Measurements from ENCODE around the gene DSCAM. TPM values are rescaled to one million over a fixed set of nuclear protein-coding genes. Genes with fewer than 3 reads are reported as not detected.
"Not testable (repeated sequence)": the region's sequence is repeated elsewhere in the genome, so short reads cannot be mapped to it uniquely, and the experiment has no call there.

The DSCAM gene
- total and polyA plus RNA-seq, 2 donors (not counting 1 experiment from before 2014, with no cell fraction given): not detected

DNA sequence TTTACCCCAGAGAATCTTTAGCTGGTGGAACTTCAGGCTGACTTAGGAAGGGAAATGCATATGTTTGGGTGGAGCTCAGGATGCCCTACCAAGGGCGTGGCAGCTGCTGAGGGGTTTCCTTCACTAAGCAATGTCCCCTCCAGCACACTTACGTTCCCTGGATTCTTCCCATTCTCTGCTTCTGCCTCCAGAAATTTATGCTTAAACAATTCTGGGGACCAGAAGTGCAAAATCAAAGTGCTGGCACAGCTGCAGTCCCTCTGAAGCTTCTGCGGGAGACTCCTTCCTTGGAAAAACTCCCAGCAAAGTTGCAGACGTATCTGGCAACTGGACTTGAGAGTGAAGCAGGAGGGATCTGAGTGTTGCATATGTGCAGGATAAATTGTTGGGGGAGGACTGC lies 576.9 kb downstream of the DSCAM start:
- Mint-ChIP-seq H3K9me3 (ENCODE audit: insufficient read depth) (no peaks in the 10 kb centered on the region), H3K4me3 (no peak overlapping the region), H3K27ac (no peak overlapping the region), H3K27me3 (no peaks in the 10 kb centered on the region), H3K4me1 (no peaks in the 10 kb centered on the region)
- TF ChIP-seq EZH2 (IDR thresholded peaks at IDR 0.05; ENCODE audit: borderline replicate concordance, insufficient read depth, low read depth, low read length, poor library complexity, severe bottlenecking) (no peak), CTCF (IDR thresholded peaks at IDR 0.05) (no peak)
- DNase-seq (no peak), ATAC-seq (ENCODE audit: low read depth) (no peak)
- no peaks in the 10 kb centered on the region for H3K4me1 ChIP-seq (ENCODE audit: control insufficient read depth in 2 of 2, insufficient read depth in 2 of 2, low read length in 2 of 2)
- ChIA-PET POLR2A (no interaction called here), CTCF (no interaction called here)
- no peak overlapping the region for H3K4me2 ChIP-seq (replicated peaks; ENCODE audit: low read depth, low read length, poor library complexity, severe bottlenecking)
- H3K79me2 ChIP-seq (ENCODE audit: control insufficient read depth, insufficient read depth, low read length): no peaks in the 10 kb centered on the region
- no peak overlapping the region for H3K4me3 ChIP-seq (ENCODE audit: control extremely low read depth in 1 of 5, extremely low read depth in 1 of 5, insufficient read depth in 1 of 5, low read depth in 2 of 5, low read length in 4 of 5)
- H3K36me3 ChIP-seq (replicated peaks in 1 of 2; ENCODE audit: control extremely low read depth in 1 of 2, control insufficient read depth in 1 of 2, extremely low read depth in 1 of 2, insufficient read depth in 2 of 2, low read length in 1 of 2): no peaks in the 10 kb centered on the region
- intact Hi-C loops (cut with micrococcal nuclease): no loop called here
- H3K9me3 ChIP-seq (ENCODE audit: control extremely low read depth in 1 of 3, control insufficient read depth in 2 of 3, insufficient read depth in 1 of 3, low read length in 2 of 3): peaks cover 0 to 2% (median 0%) of the 10 kb centered on the region in 3 donors
- H3K27me3 ChIP-seq (replicated peaks in 1 of 4; ENCODE audit: control extremely low read depth in 1 of 4, control insufficient read depth in 3 of 4, insufficient read depth in 4 of 4, low read length in 3 of 4): no peaks in the 10 kb centered on the region
- no peak overlapping the region for H3K27ac ChIP-seq (ENCODE audit: low read length in 2 of 2)
- H3K9ac ChIP-seq (ENCODE audit: low read length): no peak overlapping the region
- no peaks in the 10 kb centered on the region for H4K20me1 ChIP-seq (ENCODE audit: control insufficient read depth, insufficient read depth, low read length, poor library complexity, severe bottlenecking)
- WGBS (ENCODE audit: insufficient coverage): 75% methylated on average over 4 of the region's 4 CpGs
- H2AFZ ChIP-seq (ENCODE audit: insufficient read depth, low read depth, low read length, poor library complexity, severe bottlenecking): no peak overlapping the region

GRCh38 chr21:40269239-40269638 lies 577.7 kb downstream of the DSCAM start:
- Histone ChIP-seq H3K27me3 (replicated peaks in 1 of 4; ENCODE audit: control extremely low read depth in 1 of 4, control insufficient read depth in 3 of 4, insufficient read depth in 4 of 4, low read length in 3 of 4) (no peaks in the 10 kb centered on the region), H3K36me3 (replicated peaks in 1 of 2; ENCODE audit: control extremely low read depth in 1 of 2, control insufficient read depth in 1 of 2, extremely low read depth in 1 of 2, insufficient read depth in 2 of 2, low read length in 1 of 2) (no peaks in the 10 kb centered on the region), H3K4me2 (replicated peaks; ENCODE audit: low read depth, low read length, poor library complexity, severe bottlenecking) (no peak overlapping the region), H2AFZ (ENCODE audit: insufficient read depth, low read depth, low read length, poor library complexity, severe bottlenecking) (no peak overlapping the region), H4K20me1 (ENCODE audit: control insufficient read depth, insufficient read depth, low read length, poor library complexity, severe bottlenecking) (no peaks in the 10 kb centered on the region), H3K9me3 (ENCODE audit: control extremely low read depth in 1 of 3, control insufficient read depth in 2 of 3, insufficient read depth in 1 of 3, low read length in 2 of 3) (peaks cover 0 to 2% (median 0%) of the 10 kb centered on the region in 3 donors), H3K4me3 (ENCODE audit: control extremely low read depth in 1 of 5, extremely low read depth in 1 of 5, insufficient read depth in 1 of 5, low read depth in 2 of 5, low read length in 4 of 5) (no peak overlapping the region), H3K79me2 (ENCODE audit: control insufficient read depth, insufficient read depth, low read length) (no peaks in the 10 kb centered on the region), H3K27ac (ENCODE audit: low read length in 2 of 2) (no peak overlapping the region), H3K9ac (ENCODE audit: low read length) (no peak overlapping the region), H3K4me1 (ENCODE audit: control insufficient read depth in 2 of 2, insufficient read depth in 2 of 2, low read length in 2 of 2) (no peaks in the 10 kb centered on the region)
- Mint-ChIP-seq H3K4me1 (no peaks in the 10 kb centered on the region), H3K9me3 (ENCODE audit: insufficient read depth) (no peaks in the 10 kb centered on the region), H3K4me3 (no peak overlapping the region), H3K27ac (no peak overlapping the region), H3K27me3 (no peaks in the 10 kb centered on the region)
- 77% methylated on average over 4 of the region's 8 CpGs for WGBS (ENCODE audit: insufficient coverage)
- intact Hi-C loops (cut with micrococcal nuclease): no loop called here
- DNase-seq (no peak), ATAC-seq (ENCODE audit: low read depth) (no peak)
- TF ChIP-seq EZH2 (IDR thresholded peaks at IDR 0.05; ENCODE audit: borderline replicate concordance, insufficient read depth, low read depth, low read length, poor library complexity, severe bottlenecking) (no peak), CTCF (IDR thresholded peaks at IDR 0.05) (no peak)
- ChIA-PET POLR2A (no interaction called here), CTCF (no interaction called here)

- H3K4me1 ChIP-seq (ENCODE audit: control insufficient read depth in 2 of 2, insufficient read depth in 2 of 2, low read length in 2 of 2); POLR2A ChIA-PET; H3K27me3 Mint-ChIP-seq; H3K79me2 ChIP-seq (ENCODE audit: control insufficient read depth, insufficient read depth, low read length); H2AFZ ChIP-seq (ENCODE audit: insufficient read depth, low read depth, low read length, poor library complexity, severe bottlenecking); intact Hi-C loops (cut with micrococcal nuclease); H3K4me3 ChIP-seq (ENCODE audit: control extremely low read depth in 1 of 5, extremely low read depth in 1 of 5, insufficient read depth in 1 of 5, low read depth in 2 of 5, low read length in 4 of 5); CTCF ChIA-PET; H3K27ac ChIP-seq (ENCODE audit: low read length in 2 of 2); H3K9ac ChIP-seq (ENCODE audit: low read length); ATAC-seq (ENCODE audit: low read depth); H3K4me3 Mint-ChIP-seq; H3K36me3 ChIP-seq (replicated peaks in 1 of 2; ENCODE audit: control extremely low read depth in 1 of 2, control insufficient read depth in 1 of 2, extremely low read depth in 1 of 2, insufficient read depth in 2 of 2, low read length in 1 of 2); H3K27ac Mint-ChIP-seq; H3K9me3 ChIP-seq (ENCODE audit: control extremely low read depth in 1 of 3, control insufficient read depth in 2 of 3, insufficient read depth in 1 of 3, low read length in 2 of 3); DNase-seq; H4K20me1 ChIP-seq (ENCODE audit: control insufficient read depth, insufficient read depth, low read length, poor library complexity, severe bottlenecking); H3K27me3 ChIP-seq (replicated peaks in 1 of 4; ENCODE audit: control extremely low read depth in 1 of 4, control insufficient read depth in 3 of 4, insufficient read depth in 4 of 4, low read length in 3 of 4); H3K9me3 Mint-ChIP-seq (ENCODE audit: insufficient read depth); H3K4me2 ChIP-seq (replicated peaks; ENCODE audit: low read depth, low read length, poor library complexity, severe bottlenecking); H3K4me1 Mint-ChIP-seq: not testable (repeated sequence)
- WGBS (ENCODE audit: insufficient coverage): 100% methylated on average over 1 of the region's 3 CpGs
Measured at GRCh38 chr21:40258456-40258855, 588.5 kb downstream of the DSCAM start.
